NCI-H2107 treated with DMSO at 0.1 percent for 48 hours (cell line): Measurements from ENCODE around the gene USP10.

ENCODE experiments used
- DNase-seq: peaks from one replicate; lab custom pipeline; 2025; ENCODE audit not compliant: unreplicated experiment; lab: John Stamatoyannopoulos, UW

Gene USP10, protein sequence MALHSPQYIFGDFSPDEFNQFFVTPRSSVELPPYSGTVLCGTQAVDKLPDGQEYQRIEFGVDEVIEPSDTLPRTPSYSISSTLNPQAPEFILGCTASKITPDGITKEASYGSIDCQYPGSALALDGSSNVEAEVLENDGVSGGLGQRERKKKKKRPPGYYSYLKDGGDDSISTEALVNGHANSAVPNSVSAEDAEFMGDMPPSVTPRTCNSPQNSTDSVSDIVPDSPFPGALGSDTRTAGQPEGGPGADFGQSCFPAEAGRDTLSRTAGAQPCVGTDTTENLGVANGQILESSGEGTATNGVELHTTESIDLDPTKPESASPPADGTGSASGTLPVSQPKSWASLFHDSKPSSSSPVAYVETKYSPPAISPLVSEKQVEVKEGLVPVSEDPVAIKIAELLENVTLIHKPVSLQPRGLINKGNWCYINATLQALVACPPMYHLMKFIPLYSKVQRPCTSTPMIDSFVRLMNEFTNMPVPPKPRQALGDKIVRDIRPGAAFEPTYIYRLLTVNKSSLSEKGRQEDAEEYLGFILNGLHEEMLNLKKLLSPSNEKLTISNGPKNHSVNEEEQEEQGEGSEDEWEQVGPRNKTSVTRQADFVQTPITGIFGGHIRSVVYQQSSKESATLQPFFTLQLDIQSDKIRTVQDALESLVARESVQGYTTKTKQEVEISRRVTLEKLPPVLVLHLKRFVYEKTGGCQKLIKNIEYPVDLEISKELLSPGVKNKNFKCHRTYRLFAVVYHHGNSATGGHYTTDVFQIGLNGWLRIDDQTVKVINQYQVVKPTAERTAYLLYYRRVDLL

GRCh38 chr16:84699712-84700445 is at the start of gene USP10:
Gene USP10 (plus strand): TSS chr16:84700000. CDS start chr16:84700091, 91 bp downstream.
- DNase-seq = no peak

GRCh38 chr16:84650062-84650991 is 49.5 kb upstream of the USP10 start:
- no peak for DNase-seq

- DNase-seq = no peak
Observed at GRCh38 chr16:84652566-84652965, 47.2 kb upstream of the USP10 start.

GRCh38 chr16:84654238-84654637 is 45.6 kb upstream of the USP10 start:
- no peak for DNase-seq

DNA sequence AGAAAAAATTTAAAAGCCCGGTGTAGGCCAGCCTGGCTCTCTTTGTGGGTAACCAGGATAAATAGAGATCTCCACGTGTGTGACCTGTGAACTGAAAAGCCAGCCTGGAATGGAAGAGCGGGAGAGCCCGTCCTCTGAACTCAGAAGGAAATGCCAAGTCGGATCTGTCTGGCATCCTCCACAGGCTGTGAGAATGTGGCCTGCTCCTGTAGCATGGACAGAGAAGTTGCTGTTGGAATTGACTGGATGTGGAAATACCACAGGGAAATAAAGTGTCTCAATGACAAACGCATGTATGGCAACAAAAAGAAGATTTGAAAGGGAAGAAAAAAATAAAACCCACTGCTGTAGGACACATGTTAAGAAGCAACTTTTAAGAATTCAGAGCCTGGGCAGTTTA is 44.8 kb upstream of the USP10 start:
- no peak for DNase-seq

- no peak for DNase-seq
Observed at GRCh38 chr16:84656649-84657048, 43.2 kb upstream of the USP10 start.

GRCh38 chr16:84657229-84657837 is 42.5 kb upstream of the USP10 start:
- DNase-seq = no peak

DNA sequence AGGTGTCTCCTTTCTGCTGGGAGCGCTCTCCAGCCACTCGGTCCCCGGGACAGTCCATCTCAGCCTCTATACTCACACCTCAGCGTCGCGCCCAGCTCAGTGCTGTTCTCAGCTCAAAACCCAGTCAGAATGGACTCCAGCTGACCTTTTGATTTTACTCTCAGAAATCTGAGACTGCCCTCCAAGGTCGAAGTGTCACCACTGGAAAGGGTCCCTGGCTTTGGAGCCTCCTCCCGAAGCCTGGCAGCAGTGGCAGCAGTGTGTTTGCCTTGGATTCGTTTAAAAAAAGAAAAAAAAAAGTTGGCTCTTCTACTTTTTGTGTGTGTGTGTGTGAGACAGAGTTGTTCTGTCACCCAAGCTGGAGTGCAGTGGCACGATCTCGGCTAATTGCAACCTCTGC is 41.1 kb upstream of the USP10 start:
- no peak for DNase-seq

DNA sequence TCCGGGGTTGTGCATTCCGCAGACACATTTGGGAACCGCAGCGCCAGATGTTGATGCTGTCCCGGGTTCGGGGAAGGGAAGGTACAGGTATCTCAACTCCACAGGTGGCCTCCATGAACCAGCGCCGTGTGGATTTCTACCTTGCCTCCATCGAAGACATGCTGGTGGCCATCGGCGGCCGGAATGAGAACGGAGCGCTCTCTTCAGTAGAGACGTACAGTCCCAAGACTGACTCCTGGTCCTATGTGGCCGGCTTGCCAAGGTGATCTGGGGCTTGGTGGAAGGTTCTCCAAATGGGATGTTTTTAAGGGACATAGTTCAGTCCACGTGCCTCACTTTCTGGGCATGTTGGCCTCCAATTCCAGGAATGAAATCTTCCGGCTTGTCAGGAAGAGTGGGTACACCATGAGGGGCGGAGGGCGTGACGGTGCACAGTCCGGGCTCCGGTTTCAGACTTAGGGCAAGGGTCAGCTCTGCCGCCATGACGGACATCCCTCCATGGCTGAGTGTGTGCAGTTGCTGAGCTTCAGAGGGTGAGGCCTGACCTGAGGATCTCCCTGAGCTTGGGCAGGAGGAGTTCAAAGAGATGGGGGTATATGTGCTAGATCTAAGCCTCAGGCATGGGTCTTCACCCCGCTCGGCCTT is 40.0 kb upstream of the USP10 start:
- DNase-seq = no peak

DNA sequence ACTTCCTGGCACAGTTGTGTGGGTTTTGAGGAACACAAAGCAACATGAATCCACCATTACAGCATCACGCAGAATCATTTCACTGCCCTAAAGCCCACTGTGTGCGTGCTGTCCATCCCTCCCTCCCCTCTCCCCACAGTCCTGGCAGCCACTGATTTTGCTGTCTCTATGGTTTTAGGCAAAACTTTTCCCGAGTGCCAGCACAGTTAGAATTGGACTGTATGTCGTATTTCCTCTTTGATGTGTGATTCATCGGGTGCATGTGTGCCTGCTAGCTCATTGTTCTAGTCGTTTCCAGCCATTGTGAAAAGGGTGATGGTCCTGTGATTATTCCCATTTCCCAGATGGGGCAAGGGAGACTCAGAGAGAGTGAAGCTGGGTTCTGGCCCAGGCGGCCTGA is 38.8 kb upstream of the USP10 start:
- DNase-seq = no peak

- DNase-seq = no peak
Observed at GRCh38 chr16:84661418-84662060, 38.3 kb upstream of the USP10 start.

DNA sequence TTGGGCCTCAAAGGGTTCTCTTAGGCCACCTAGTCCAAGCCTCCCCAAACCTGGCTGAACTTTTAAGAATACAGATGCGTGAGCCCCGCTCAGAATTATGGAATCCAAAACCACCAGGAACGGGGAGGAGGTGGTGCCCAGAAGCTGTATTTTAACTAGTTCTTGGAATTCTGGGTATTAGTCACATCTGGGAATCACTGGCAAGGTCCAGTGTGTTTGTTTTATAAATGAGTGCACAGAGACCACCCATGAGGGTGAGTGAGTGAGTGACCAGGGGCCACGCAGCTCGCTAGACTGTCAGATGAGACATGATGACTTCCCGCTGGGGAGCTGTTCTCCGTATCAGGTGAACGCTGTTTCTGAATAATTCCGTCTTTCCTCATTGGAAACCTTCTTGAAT is 37.3 kb upstream of the USP10 start:
- DNase-seq = no peak

GRCh38 chr16:84663433-84664101 is 36.2 kb upstream of the USP10 start:
- DNase-seq = peak; percentile 72

DNA sequence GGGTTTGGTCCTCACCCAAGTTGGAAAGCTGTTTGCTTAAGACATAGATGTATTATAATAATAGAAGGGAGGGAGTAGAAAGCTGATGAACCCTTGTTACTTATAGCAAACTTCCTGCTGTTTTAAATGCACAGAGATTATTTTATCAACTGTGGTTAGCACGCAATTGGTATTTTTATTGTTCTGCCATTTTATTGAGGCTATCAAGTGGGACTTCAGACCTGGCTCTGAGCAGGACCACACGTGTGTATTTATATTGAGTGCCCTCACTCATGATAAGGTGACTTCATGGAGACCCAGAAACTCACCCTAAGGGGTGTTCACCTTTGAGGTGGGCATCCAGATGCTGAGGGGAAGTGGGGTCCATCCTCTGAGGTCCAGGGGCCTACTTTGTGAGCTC is 34.4 kb upstream of the USP10 start:
- no peak for DNase-seq

GRCh38 chr16:84665843-84666242 is 34.0 kb upstream of the USP10 start:
- DNase-seq = no peak

GRCh38 chr16:84667600-84668309 is 32.0 kb upstream of the USP10 start:
- no peak for DNase-seq

DNA sequence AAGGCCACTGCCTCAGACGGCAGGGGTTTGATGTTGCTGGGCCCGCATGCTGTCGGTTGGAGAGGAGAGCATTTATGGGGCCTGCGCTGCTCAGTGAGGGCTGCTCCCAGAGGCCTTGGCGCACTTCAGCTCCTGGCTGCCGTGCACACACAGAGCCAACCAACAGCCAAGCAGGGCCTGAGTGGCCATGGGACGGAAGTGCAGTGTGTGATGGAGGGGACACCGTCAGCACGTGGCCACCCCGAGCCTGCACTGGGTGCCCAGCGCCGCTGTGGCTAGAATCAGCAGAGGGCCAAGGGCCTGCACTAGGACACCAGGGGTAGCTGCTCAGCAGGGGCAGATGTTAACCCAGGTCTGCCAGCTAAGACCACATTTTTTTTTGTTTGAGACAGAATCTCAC is 29.7 kb upstream of the USP10 start:
- no peak for DNase-seq
